BJ (cell line): ENCODE measurements around the gene TM4SF4. TPM values are rescaled to one million over a fixed set of nuclear protein-coding genes. Genes with fewer than 3 reads are reported as not detected.

Experiments
- CTCF ChIA-PET: fragments of 350-600 bp; formaldehyde crosslinking; extraction: SDS; loops from one replicate; lab custom pipeline; 2021; ENCODE audit warnings: antibody characterized with exemption, inconsistent platforms; lab: Yijun Ruan, JAX
- POLR2A ChIA-PET: fragments of 300-600 bp; sonication (Branson Sonifier 250); formaldehyde crosslinking; extraction: SDS; loops from one replicate; lab custom pipeline; 2021; ENCODE audit warnings: antibody characterized with exemption; lab: Charles Lee
- DNase-seq: peaks from one replicate; pipeline ENCODE4 v3.0.0-alpha.2; 2011; ENCODE audit warnings: low read depth
- H3K27me3 ChIP-seq: 2 replicates; pipeline ENCODE4 v1.6.0; 2011; ENCODE audit warnings: low read length; ENCODE audit not compliant: control insufficient read depth, insufficient read depth
- H3K36me3 ChIP-seq: 2 replicates; pipeline ENCODE4 v1.5.1; 2011; ENCODE audit warnings: low read length; ENCODE audit not compliant: control insufficient read depth, insufficient read depth
- H3K4me3 ChIP-seq: 2 replicates; pipeline ENCODE4 v1.5.1; 2011; ENCODE audit warnings: low read depth, mild to moderate bottlenecking, control low read depth, low read length
- polyA plus RNA-seq: library from polyadenylated mRNA; depleted of rRNA; stranded (reverse); fragments of >200 nt; gene quantifications from 2 replicates; pipeline ENCODE4 v1.2.3, GENCODE V29; 2011
- TF ChIP-seq, protein P1 (sequence below): IDR thresholded peaks from 2 replicates; pipeline ENCODE4 v1.5.1; 2011; ENCODE audit warnings: low read depth, mild to moderate bottlenecking, control low read depth, inconsistent platforms, low read length, moderate library complexity; ENCODE audit not compliant: insufficient read depth

The TM4SF4 gene
- polyA plus RNA-seq, 1 experiment, result 0.42 TPM

DNA sequence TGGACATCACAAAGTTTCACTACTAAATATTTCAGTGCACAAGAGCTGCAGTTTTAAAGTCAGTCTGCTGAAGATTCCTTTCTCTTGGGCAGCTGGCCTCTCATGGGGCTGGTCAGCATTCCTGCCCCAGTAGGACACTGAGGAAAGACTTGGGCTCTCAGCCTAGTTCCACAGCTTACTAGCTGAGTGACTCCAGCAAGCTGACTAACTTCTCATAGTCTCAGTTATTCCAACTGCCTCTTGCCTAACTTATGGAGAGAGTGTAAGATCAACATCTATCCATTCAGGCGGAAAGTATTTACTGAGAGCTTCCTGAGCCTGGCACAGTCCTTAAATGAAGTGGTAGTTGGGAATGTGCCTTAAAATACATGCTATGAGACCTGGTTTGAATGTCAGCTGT is 27.0 kb downstream of the TM4SF4 start:
- TF ChIP-seq, protein P1, sequence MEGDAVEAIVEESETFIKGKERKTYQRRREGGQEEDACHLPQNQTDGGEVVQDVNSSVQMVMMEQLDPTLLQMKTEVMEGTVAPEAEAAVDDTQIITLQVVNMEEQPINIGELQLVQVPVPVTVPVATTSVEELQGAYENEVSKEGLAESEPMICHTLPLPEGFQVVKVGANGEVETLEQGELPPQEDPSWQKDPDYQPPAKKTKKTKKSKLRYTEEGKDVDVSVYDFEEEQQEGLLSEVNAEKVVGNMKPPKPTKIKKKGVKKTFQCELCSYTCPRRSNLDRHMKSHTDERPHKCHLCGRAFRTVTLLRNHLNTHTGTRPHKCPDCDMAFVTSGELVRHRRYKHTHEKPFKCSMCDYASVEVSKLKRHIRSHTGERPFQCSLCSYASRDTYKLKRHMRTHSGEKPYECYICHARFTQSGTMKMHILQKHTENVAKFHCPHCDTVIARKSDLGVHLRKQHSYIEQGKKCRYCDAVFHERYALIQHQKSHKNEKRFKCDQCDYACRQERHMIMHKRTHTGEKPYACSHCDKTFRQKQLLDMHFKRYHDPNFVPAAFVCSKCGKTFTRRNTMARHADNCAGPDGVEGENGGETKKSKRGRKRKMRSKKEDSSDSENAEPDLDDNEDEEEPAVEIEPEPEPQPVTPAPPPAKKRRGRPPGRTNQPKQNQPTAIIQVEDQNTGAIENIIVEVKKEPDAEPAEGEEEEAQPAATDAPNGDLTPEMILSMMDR, result no peak
- POLR2A ChIA-PET, result no interaction called here
- CTCF ChIA-PET, result interaction anchor here (0.8 to 5.8 kb wide), 7 partner anchors 8 to 307 kb away, joined by 3 to 20 read pairs (median 4); partner anchors contain the start of gene WWTR1
- Histone ChIP-seq H3K36me3 (no peaks in the 10 kb centered on the region), H3K4me3 (no peak overlapping the region), H3K27me3 (no peaks in the 10 kb centered on the region)
- DNase-seq, result peak; percentile 49

GRCh38 chr3:149502438-149502837 is 27.9 kb downstream of the TM4SF4 start:
- no peaks in the 10 kb centered on the region for H3K36me3 ChIP-seq
- TF ChIP-seq, protein P1, result no peak
- ChIA-PET CTCF (interaction anchor here (0.6 to 5.8 kb wide), 6 partner anchors 8 to 306 kb away, joined by 3 to 20 read pairs (median 4); partner anchors contain the start of gene WWTR1), POLR2A (no interaction called here)
- no peak overlapping the region for H3K4me3 ChIP-seq
- H3K27me3 ChIP-seq, result no peaks in the 10 kb centered on the region
- DNase-seq, result no peak

- H3K4me3 ChIP-seq, result no peak overlapping the region
- POLR2A ChIA-PET, result no interaction called here
- H3K36me3 ChIP-seq, result no peaks in the 10 kb centered on the region
- TF ChIP-seq, protein P1, result no peak
- CTCF ChIA-PET, result interaction anchor here (0.6 to 5.8 kb wide), 7 partner anchors 11 to 302 kb away, joined by 3 to 20 read pairs (median 3); no protein-coding TSS in a partner anchor
- DNase-seq, result no peak
- no peaks in the 10 kb centered on the region for H3K27me3 ChIP-seq
Measured at GRCh38 chr3:149506540-149506939, 32.0 kb downstream of the TM4SF4 start.

DNA sequence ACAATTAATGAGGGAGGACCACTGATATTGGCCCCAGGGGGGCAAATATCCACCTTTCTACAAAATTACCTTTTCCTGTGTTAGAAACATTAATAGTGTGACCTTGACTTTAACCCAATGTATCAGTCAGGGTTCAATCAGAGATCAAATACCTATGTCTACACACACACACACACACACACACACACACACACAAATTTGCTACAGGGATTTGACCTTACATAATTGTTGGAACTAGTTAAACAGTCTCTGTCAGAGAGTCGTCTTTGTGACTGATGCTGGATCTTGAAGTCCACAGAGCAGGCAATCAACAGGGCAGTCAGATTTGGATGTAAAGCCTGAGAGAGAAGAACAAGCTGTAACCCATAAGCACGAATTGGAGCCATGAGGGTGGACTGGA is 32.5 kb downstream of the TM4SF4 start:
- CTCF ChIA-PET, result interaction anchor here (0.9 to 1.1 kb wide), 3 partner anchors 11 to 154 kb away, joined by 3 read pairs; no protein-coding TSS in a partner anchor
- Histone ChIP-seq H3K36me3 (no peaks in the 10 kb centered on the region), H3K4me3 (no peak overlapping the region), H3K27me3 (no peaks in the 10 kb centered on the region)
- TF ChIP-seq, protein P1, result no peak
- POLR2A ChIA-PET, result interaction anchor here (0.7 kb wide), 1 partner anchor 39 kb away, joined by 6 read pairs; no protein-coding TSS in a partner anchor
- DNase-seq, result no peak

DNA sequence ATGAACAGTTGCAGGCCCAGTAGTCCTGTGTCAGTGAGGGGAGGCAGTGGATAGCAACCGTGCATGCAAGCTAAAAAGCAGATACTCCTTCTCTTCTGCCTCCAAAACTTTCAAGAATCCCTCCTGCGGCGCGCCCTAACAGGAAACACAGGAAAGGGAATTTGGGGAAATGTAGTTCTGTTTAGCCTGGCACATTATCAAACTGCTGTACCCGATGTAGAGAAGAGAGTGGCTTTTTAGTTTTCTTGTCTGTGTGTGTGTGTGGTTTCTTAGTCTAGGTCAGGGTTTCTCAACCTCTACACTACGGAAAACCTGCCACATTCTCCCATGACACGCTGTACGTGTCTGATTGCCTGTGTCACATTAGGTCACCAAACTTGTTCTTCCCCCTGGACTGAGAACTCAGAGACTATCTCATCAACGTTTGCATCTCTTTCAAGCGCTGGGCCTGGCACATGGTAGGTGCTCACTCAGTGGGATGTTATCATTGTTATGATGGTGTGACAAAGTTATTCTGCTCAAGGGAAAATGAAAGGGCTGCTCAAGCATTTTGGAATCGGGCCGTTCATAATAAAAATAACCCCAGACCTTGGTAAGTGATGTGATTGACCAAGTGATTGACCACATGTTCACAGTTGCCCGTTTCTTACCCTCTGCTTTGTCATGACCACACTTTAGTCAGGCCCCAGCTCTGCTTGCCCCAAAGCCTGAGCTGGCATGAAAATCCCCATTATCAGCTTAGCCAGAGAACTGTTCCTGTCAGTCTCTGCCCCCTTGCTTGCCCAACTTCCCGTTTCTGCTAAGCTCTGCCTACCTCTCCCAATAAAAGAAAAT is 33.2 kb downstream of the TM4SF4 start:
- no peak for DNase-seq
- ChIA-PET CTCF (interaction anchor here (0.9 to 1.9 kb wide), 2 partner anchors 27 to 301 kb away, joined by 3 to 10 read pairs; no protein-coding TSS in a partner anchor), POLR2A (interaction anchor here (0.6 to 0.7 kb wide), 2 partner anchors 39 to 63 kb away, joined by 4 to 6 read pairs; no protein-coding TSS in a partner anchor)
- H3K36me3 ChIP-seq, result no peaks in the 10 kb centered on the region
- TF ChIP-seq, protein P1, result no peak
- H3K27me3 ChIP-seq, result no peaks in the 10 kb centered on the region
- H3K4me3 ChIP-seq, result no peak overlapping the region
